ENCODE results near the gene PFKFB4. TPM values are rescaled to one million over a fixed set of nuclear protein-coding genes. Genes with fewer than 3 reads are reported as not detected.

PFKFB4 gene
- total RNA-seq, 1 experiment from 2014 or later, result 12.3 TPM

DNA sequence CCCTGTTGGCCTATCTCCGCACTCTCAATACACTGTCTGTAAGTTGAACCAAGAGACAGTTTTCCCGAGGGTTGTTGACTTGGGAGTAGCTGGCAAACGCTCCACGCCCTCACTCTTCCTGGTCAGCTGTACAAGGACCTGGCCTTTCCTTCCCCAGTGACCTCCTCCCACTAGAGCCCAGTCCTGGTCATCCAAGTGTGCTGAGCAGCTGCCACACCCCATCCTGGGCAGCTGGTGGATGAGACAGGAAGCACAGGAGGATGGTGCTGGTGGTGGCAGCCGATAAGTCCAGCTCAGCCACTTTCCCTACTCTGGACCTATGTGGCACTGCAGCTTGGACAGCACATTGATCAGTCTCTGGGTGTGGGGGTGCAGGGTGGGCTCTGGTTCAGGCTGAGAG is 19.8 kb downstream of the PFKFB4 start:
- no peaks in the 10 kb centered on the region for H3K79me2 ChIP-seq (ENCODE audit: insufficient read depth, low read length)
- H4K8ac ChIP-seq (replicated peaks; ENCODE audit: insufficient read length, low read depth, low read length), result no peak overlapping the region
- no peak overlapping the region for H2BK15ac ChIP-seq (ENCODE audit: low read depth, low read length)
- no peaks in the 10 kb centered on the region for H3K4me1 Mint-ChIP-seq
- H2BK5ac ChIP-seq (ENCODE audit: insufficient read length, low read length), result no peak overlapping the region
- DNase-seq, result no peak
- H2AK5ac ChIP-seq (ENCODE audit: insufficient read length, low read length), result no peak overlapping the region
- H4K5ac ChIP-seq (ENCODE audit: insufficient read length, low read depth, low read length), result no peak overlapping the region
- H3K18ac ChIP-seq (ENCODE audit: insufficient read length, low read depth, low read length), result no peak overlapping the region
- TF ChIP-seq, protein P1, sequence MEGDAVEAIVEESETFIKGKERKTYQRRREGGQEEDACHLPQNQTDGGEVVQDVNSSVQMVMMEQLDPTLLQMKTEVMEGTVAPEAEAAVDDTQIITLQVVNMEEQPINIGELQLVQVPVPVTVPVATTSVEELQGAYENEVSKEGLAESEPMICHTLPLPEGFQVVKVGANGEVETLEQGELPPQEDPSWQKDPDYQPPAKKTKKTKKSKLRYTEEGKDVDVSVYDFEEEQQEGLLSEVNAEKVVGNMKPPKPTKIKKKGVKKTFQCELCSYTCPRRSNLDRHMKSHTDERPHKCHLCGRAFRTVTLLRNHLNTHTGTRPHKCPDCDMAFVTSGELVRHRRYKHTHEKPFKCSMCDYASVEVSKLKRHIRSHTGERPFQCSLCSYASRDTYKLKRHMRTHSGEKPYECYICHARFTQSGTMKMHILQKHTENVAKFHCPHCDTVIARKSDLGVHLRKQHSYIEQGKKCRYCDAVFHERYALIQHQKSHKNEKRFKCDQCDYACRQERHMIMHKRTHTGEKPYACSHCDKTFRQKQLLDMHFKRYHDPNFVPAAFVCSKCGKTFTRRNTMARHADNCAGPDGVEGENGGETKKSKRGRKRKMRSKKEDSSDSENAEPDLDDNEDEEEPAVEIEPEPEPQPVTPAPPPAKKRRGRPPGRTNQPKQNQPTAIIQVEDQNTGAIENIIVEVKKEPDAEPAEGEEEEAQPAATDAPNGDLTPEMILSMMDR (conservative IDR thresholded peaks at IDR 0.05), result no peak
- H3K23me2 ChIP-seq (ENCODE audit: insufficient read length, low read depth, low read length, poor library complexity, severe bottlenecking), result no peaks in the 10 kb centered on the region
- H3K9ac ChIP-seq (ENCODE audit: extremely low read depth, insufficient read length, low read length), result no peak overlapping the region
- H2BK120ac ChIP-seq (ENCODE audit: low read depth, low read length, poor library complexity, severe bottlenecking), result no peak overlapping the region
- H3K14ac ChIP-seq (ENCODE audit: insufficient read depth, low read length), result no peak overlapping the region
- H2AFZ ChIP-seq (ENCODE audit: low read length), result no peak overlapping the region
- H3K23ac ChIP-seq (ENCODE audit: insufficient read length, low read depth, low read length), result no peak overlapping the region
- no CpG with 5 or more reads among the region's 5 CpGs for WGBS (ENCODE audit: extremely low coverage, insufficient read length, low lambda C conversion rate)
- H3K4me1 ChIP-seq (ENCODE audit: insufficient read depth, low read length), result no peaks in the 10 kb centered on the region
- no peak overlapping the region for H3K4me3 Mint-ChIP-seq
- no peak overlapping the region for H3K4ac ChIP-seq (ENCODE audit: low read depth, low read length)
- no peaks in the 10 kb centered on the region for H3K27me3 Mint-ChIP-seq (ENCODE audit: low read depth)
- H2BK12ac ChIP-seq (ENCODE audit: insufficient read length, low read depth, low read length), result no peak overlapping the region
- no peaks in the 10 kb centered on the region for H3K9me3 ChIP-seq (ENCODE audit: control insufficient read depth, low read depth, low read length)
- no peak overlapping the region for H3K56ac ChIP-seq (ENCODE audit: insufficient read length, low read depth, low read length)
- no peaks in the 10 kb centered on the region for H3K9me3 Mint-ChIP-seq
- H3K27me3 ChIP-seq (ENCODE audit: insufficient read depth, low read length), result no peaks in the 10 kb centered on the region
- H4K20me1 ChIP-seq (ENCODE audit: control insufficient read depth, insufficient read depth, insufficient read length), result no peaks in the 10 kb centered on the region
- no peak overlapping the region for H3K4me2 ChIP-seq (ENCODE audit: insufficient read depth, insufficient read length, low read length)
- no peak overlapping the region for H2BK20ac ChIP-seq (ENCODE audit: low read depth, low read length, poor library complexity, severe bottlenecking)
- H3K36me3 Mint-ChIP-seq (ENCODE audit: insufficient read depth in 1 of 3, low read depth in 3 of 3), result peaks cover 10 to 75% (median 73%) of the 10 kb centered on the region in 3 experiments
- no peak overlapping the region for H3T11ph ChIP-seq (ENCODE audit: low read length)
- no peak overlapping the region for H3K27ac ChIP-seq (ENCODE audit: insufficient read length, low read depth, low read length)
- no peak overlapping the region for H3K27ac Mint-ChIP-seq
- no peaks in the 10 kb centered on the region for H3K79me1 ChIP-seq (ENCODE audit: insufficient read depth, low read depth, low read length, poor library complexity, severe bottlenecking)
- no peak overlapping the region for H4K91ac ChIP-seq (ENCODE audit: insufficient read length, low read depth, low read length)
